IMR-90 (cell line): ENCODE results near the gene GLCCI1. TPM values are rescaled to one million over a fixed set of nuclear protein-coding genes. Genes with fewer than 3 reads are reported as not detected.
A peak's percentile ranks its signal among the peaks of the same experiment; 100 is the strongest.

Source experiments
- ATAC-seq: fragments of 200-7000 bp; cut with Tn5 transposase; 2 replicates; pipeline ENCODE4 v1.9.1; 2020; ENCODE audit warnings: low read depth, mild to moderate bottlenecking, moderate library complexity
- BruUV-seq: library from RNA; stranded (reverse); fragments of 400-500 nt; replicated peaks from 2 replicates; lab custom pipeline; 2021; lab: Mats Ljungman, UMichigan
- CTCF ChIA-PET: fragments of 300-600 bp; formaldehyde crosslinking; extraction: SDS; loops from one replicate; lab custom pipeline; 2021; ENCODE audit warnings: antibody characterized with exemption; lab: Yijun Ruan, JAX
- POLR2A ChIA-PET: fragments of 300-600 bp; sonication (Branson Sonifier 250); formaldehyde crosslinking; loops from one replicate; lab custom pipeline; 2022; ENCODE audit warnings: antibody characterized with exemption; ENCODE audit not compliant: unreplicated experiment; lab: Charles Lee
- DNase-seq: peaks from one replicate; pipeline ENCODE4 v3.0.0; 2013
- H2AFZ ChIP-seq: replicated peaks from 2 replicates; pipeline ENCODE3; 2013; ENCODE audit warnings: low read length, mild to moderate bottlenecking; ENCODE audit not compliant: poor library complexity
- H2AK5ac ChIP-seq: 2 replicates; pipeline ENCODE4 v1.6.1; 2013; ENCODE audit warnings: low read depth, low read length, inconsistent platforms
- H2AK9ac ChIP-seq: replicated peaks from 2 replicates; pipeline ENCODE3; 2013; ENCODE audit warnings: mild to moderate bottlenecking, low read depth, low read length, moderate library complexity; ENCODE audit not compliant: poor library complexity
- H2BK120ac ChIP-seq: 2 replicates; pipeline ENCODE4 v1.6.1; 2013; ENCODE audit warnings: low read depth, low read length, inconsistent platforms
- H2BK15ac ChIP-seq: 3 replicates; pipeline ENCODE4 v1.6.1; 2013; ENCODE audit warnings: low read depth, low read length, inconsistent platforms
- H2BK20ac ChIP-seq: 2 replicates; pipeline ENCODE4 v1.6.1; 2013; ENCODE audit warnings: low read depth, mild to moderate bottlenecking, inconsistent platforms, low read length, moderate library complexity
- H2BK5ac ChIP-seq: 2 replicates; pipeline ENCODE4 v1.6.1; 2013; ENCODE audit warnings: mild to moderate bottlenecking, low read depth, low read length, inconsistent platforms; ENCODE audit not compliant: poor library complexity, severe bottlenecking
- H3K14ac ChIP-seq: replicated peaks from 2 replicates; pipeline ENCODE4 v1.6.1; 2013; ENCODE audit warnings: low read depth, low read length, inconsistent platforms
- H3K18ac ChIP-seq: 2 replicates; pipeline ENCODE4 v1.6.1; 2013; ENCODE audit warnings: low read depth, low read length, control low read depth
- H3K23ac ChIP-seq: 2 replicates; pipeline ENCODE4 v1.6.1; 2013; ENCODE audit warnings: low read depth, low read length, inconsistent platforms
- H3K27ac ChIP-seq: 2 replicates; pipeline ENCODE4 v1.5.1; 2013; ENCODE audit warnings: mild to moderate bottlenecking, control low read depth, low read length; ENCODE audit not compliant: insufficient read depth
- H3K27me3 ChIP-seq: 2 replicates; pipeline ENCODE4 v1.6.1; 2013; ENCODE audit warnings: low read length; ENCODE audit not compliant: control insufficient read depth, insufficient read depth
- H3K36me3 ChIP-seq: 2 replicates; pipeline ENCODE4 v1.6.1; 2013; ENCODE audit warnings: low read length, mixed read lengths; ENCODE audit not compliant: control insufficient read depth, insufficient read depth
- H3K4ac ChIP-seq: 2 replicates; pipeline ENCODE4 v1.6.1; 2013; ENCODE audit warnings: low read depth, low read length, inconsistent platforms
- H3K4me1 ChIP-seq: 2 replicates; pipeline ENCODE4 v1.6.1; 2013; ENCODE audit warnings: low read length, mixed read lengths; ENCODE audit not compliant: control insufficient read depth, insufficient read depth
- H3K4me2 ChIP-seq: 2 replicates; pipeline ENCODE4 v1.6.1; 2013; ENCODE audit warnings: low read depth, mild to moderate bottlenecking, control low read depth, low read length, moderate library complexity
- H3K4me3 ChIP-seq: 2 replicates; pipeline ENCODE4 v1.5.1; 2013; ENCODE audit warnings: low read depth, mild to moderate bottlenecking, control low read depth, low read length, moderate library complexity; ENCODE audit not compliant: insufficient read depth
- H3K56ac ChIP-seq: 2 replicates; pipeline ENCODE4 v1.6.1; 2013; ENCODE audit warnings: low read length, inconsistent platforms; ENCODE audit not compliant: insufficient read depth; ENCODE audit errors: extremely low read depth
- H3K79me1 ChIP-seq, 2 experiments: 2 replicates each; pipeline ENCODE4 v1.6.1; 2013; ENCODE audit warnings: low read length in 2 of 2, inconsistent platforms in 1 of 2, low read depth in 1 of 2
- H3K9ac ChIP-seq: 2 replicates; pipeline ENCODE4 v1.6.1; 2013; ENCODE audit warnings: low read depth, low read length, control low read depth
- H3K9me1 ChIP-seq: 2 replicates; pipeline ENCODE4 v1.6.1; 2013; ENCODE audit warnings: low read length, inconsistent platforms; ENCODE audit not compliant: insufficient read depth
- H3K9me3 ChIP-seq: 2 replicates; pipeline ENCODE4 v1.6.1; 2013; ENCODE audit warnings: low read length; ENCODE audit not compliant: control insufficient read depth, insufficient read depth
- H4K20me1 ChIP-seq: 2 replicates; pipeline ENCODE4 v1.6.1; 2013; ENCODE audit warnings: low read length, inconsistent platforms; ENCODE audit not compliant: insufficient read depth
- H4K5ac ChIP-seq: 2 replicates; pipeline ENCODE4 v1.6.1; 2013; ENCODE audit warnings: mild to moderate bottlenecking, low read depth, low read length, control low read depth
- H4K8ac ChIP-seq, 2 experiments: 2 replicates each; pipeline ENCODE4 v1.6.1; 2013; ENCODE audit warnings: low read depth in 2 of 2, low read length in 2 of 2, control low read depth in 1 of 2, inconsistent platforms in 1 of 2
- H4K91ac ChIP-seq: 2 replicates; pipeline ENCODE4 v1.6.1; 2013; ENCODE audit warnings: low read depth, low read length, inconsistent platforms; ENCODE audit not compliant: insufficient read depth
- BHLHE40 ChIP-seq: fragments of 150-350 bp; IDR thresholded peaks from 2 replicates; pipeline ENCODE4 v1.6.1; 2016; ENCODE audit warnings: mild to moderate bottlenecking, low read depth, low read length
- CEBPB ChIP-seq: IDR thresholded peaks from 2 replicates; pipeline ENCODE4 v1.6.1; 2012; ENCODE audit warnings: low read depth, low read length, improper control_type of control experiment
- CHD1 ChIP-seq: IDR thresholded peaks from 2 replicates; pipeline ENCODE4 v1.6.1; 2012; ENCODE audit warnings: low read depth, low read length, improper control_type of control experiment
- FOS ChIP-seq: fragments of 150-350 bp; IDR thresholded peaks from 2 replicates; pipeline ENCODE4 v1.6.1; 2016; ENCODE audit warnings: low read depth, low read length
- MAFK ChIP-seq: IDR thresholded peaks from 2 replicates; pipeline ENCODE4 v1.6.1; 2012; ENCODE audit warnings: low read depth, low read length, improper control_type of control experiment
- MAZ ChIP-seq: IDR thresholded peaks from 2 replicates; pipeline ENCODE4 v1.6.1; 2012; ENCODE audit warnings: low read depth, mild to moderate bottlenecking, low read length, improper control_type of control experiment, moderate library complexity, borderline replicate concordance
- MXI1 ChIP-seq: IDR thresholded peaks from 2 replicates; pipeline ENCODE4 v1.6.1; 2012; ENCODE audit warnings: low read depth, mild to moderate bottlenecking, low read length, moderate library complexity, borderline replicate concordance
- NFE2L2 ChIP-seq: fragments of 150-350 bp; IDR thresholded peaks from 2 replicates; pipeline ENCODE4 v1.6.1; 2016; ENCODE audit warnings: low read depth, mild to moderate bottlenecking, low read length
- POLR2A ChIP-seq: IDR thresholded peaks from 2 replicates; pipeline ENCODE4 v1.6.1; 2012; ENCODE audit warnings: mild to moderate bottlenecking, low read depth, low read length
- RCOR1 ChIP-seq: IDR thresholded peaks from 2 replicates; pipeline ENCODE4 v1.6.1; 2012; ENCODE audit warnings: mild to moderate bottlenecking, low read length, improper control_type of control experiment; ENCODE audit not compliant: insufficient replicate concordance
- RFX5 ChIP-seq: IDR thresholded peaks from 2 replicates; pipeline ENCODE4 v1.8.0; 2012; ENCODE audit warnings: low read depth, mild to moderate bottlenecking, low read length, moderate library complexity
- SMC3 ChIP-seq: fragments of 150-350 bp; IDR thresholded peaks from 2 replicates; pipeline ENCODE4 v1.6.1; 2016; ENCODE audit warnings: low read depth, mild to moderate bottlenecking, antibody characterized with exemption, low read length, moderate library complexity
- WGBS, 2 experiments: methylation state at CpG; one replicate each; pipeline versions ENCODE4 v1.1.5 to v1.1.7; 2013; ENCODE audit warnings: missing lambda C conversion rate in 2 of 2; ENCODE audit not compliant: insufficient read length in 1 of 2; ENCODE audit errors: extremely low coverage in 2 of 2; 5-methylcytosine and 5-hydroxymethylcytosine counted together
- dilution Hi-C: fragments of 300-500 bp; cut with HindIII; formaldehyde crosslinking; loops from one replicate; pipeline ENCODE4 v1.14.3; 2018; ENCODE audit warnings: low sequenced_read_pairs; ENCODE audit not compliant: unreplicated experiment
- in situ Hi-C: fragments of 300-500 bp; cut with MboI; formaldehyde crosslinking; loops from 3 replicates; pipeline ENCODE4 v1.14.3; 2019; ENCODE audit warnings: low sequenced_read_pairs, inconsistent platforms, mixed read lengths
- intact Hi-C: fragments of 100-400 bp; cut with micrococcal nuclease; formaldehyde crosslinking; loops from 2 replicates; pipeline ENCODE4 v1.10.0; 2022
- polyA plus RNA-seq, 3 experiments: library from polyadenylated mRNA; depleted of rRNA; stranded (reverse); fragments of >200 nt; gene quantifications; 2 replicates each; pipeline ENCODE4 v1.2.3, GENCODE V29; 2012; ENCODE audit warnings: low replicate concordance in 1 of 3
- total RNA-seq: library from RNA; depleted of rRNA; stranded (reverse); fragments of >200 nt; gene quantifications from 2 replicates; pipeline ENCODE4 v1.2.3, GENCODE V29; 2012
- TF ChIP-seq, protein P1 (sequence below): fragments of 150-350 bp; IDR thresholded peaks from 2 replicates; pipeline ENCODE4 v1.6.1; 2016; ENCODE audit warnings: low read depth, mild to moderate bottlenecking, low read length, moderate library complexity, borderline replicate concordance
- TF ChIP-seq, protein P2 (sequence below): conservative IDR thresholded peaks from 2 replicates; pipeline ENCODE4 v1.5.1; 2012; ENCODE audit warnings: mild to moderate bottlenecking, low read depth, low read length, improper control_type of control experiment
- TF ChIP-seq, protein P3 (sequence below): fragments of 150-350 bp; IDR thresholded peaks from 2 replicates; pipeline ENCODE4 v1.6.1; 2017; ENCODE audit warnings: mild to moderate bottlenecking, antibody characterized with exemption, low read length, low read depth

GLCCI1 gene
- total and polyA plus RNA-seq, 2 of the 4 experiments (the other 2 are of a cell fraction): 4.1 to 6.2 TPM

DNA sequence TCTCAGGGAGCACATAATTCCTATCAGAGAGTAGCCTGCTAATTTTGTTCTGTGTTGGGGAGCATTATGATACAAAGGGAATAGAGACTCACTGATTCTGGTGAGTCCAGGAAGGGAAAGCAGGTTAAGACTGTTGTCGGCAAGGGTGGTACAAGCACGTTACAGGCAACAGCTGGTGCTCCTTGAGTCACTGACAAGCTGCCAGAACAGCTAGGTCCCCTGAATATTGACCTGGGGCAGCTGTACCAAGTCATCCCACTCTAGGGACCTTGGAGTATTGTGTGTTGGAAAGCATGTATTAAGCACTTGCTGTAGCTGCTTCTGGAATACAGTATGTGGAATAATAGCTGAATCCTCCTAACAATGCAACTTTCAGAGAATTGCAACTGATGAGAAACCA lies 37.0 kb upstream of the GLCCI1 start:
- Histone ChIP-seq H3K9me1 (no peaks in the 10 kb centered on the region), H3K9ac (no peak overlapping the region), H2AK9ac (no peak overlapping the region), H2BK120ac (no peak overlapping the region), H3K79me1 (no peaks in the 10 kb centered on the region), H4K20me1 (no peaks in the 10 kb centered on the region), H3K56ac (no peak overlapping the region), H4K8ac (no peak overlapping the region), H3K23ac (0 out of 2 replicates have a peak overlapping the region, but pooled peaks have one; percentile 29), H4K91ac (no peak overlapping the region), H3K27me3 (no peaks in the 10 kb centered on the region), H2BK15ac (no peak overlapping the region), H3K18ac (no peak overlapping the region), H3K14ac (no peak overlapping the region), H3K9me3 (no peaks in the 10 kb centered on the region), H4K5ac (no peak overlapping the region), H2AK5ac (no peak overlapping the region), H3K4me2 (no peak overlapping the region), H3K27ac (no peak overlapping the region), H2AFZ (peak overlapping the region; percentile 38), H2BK5ac (no peak overlapping the region), H3K4ac (no peak overlapping the region), H3K4me1 (no peaks in the 10 kb centered on the region), H3K4me3 (no peak overlapping the region), H2BK20ac (no peak overlapping the region), H3K36me3 (no peaks in the 10 kb centered on the region)
- no peak for ATAC-seq
- whole genome bisulfite sequencing, 2 experiments: 20% methylated on average over 2 of the region's 2 CpGs; no CpG with 5 or more reads in 1 of the 2 experiments
- no peak for DNase-seq
- CTCF ChIA-PET: no interaction called here
- dilution Hi-C loops: no loop called here
- intact Hi-C loops: no loop called here
- in situ Hi-C loops: no loop called here
- POLR2A ChIA-PET: no interaction called here
- TF ChIP-seq BHLHE40 (no peak), POLR2A (no peak), MAZ (no peak), CEBPB (no peak), CHD1 (no peak), MAFK (no peak), MXI1 (no peak), NFE2L2 (no peak), SMC3 (no peak), RFX5 (no peak), RCOR1 (no peak), FOS (no peak)
- TF ChIP-seq, protein P1, sequence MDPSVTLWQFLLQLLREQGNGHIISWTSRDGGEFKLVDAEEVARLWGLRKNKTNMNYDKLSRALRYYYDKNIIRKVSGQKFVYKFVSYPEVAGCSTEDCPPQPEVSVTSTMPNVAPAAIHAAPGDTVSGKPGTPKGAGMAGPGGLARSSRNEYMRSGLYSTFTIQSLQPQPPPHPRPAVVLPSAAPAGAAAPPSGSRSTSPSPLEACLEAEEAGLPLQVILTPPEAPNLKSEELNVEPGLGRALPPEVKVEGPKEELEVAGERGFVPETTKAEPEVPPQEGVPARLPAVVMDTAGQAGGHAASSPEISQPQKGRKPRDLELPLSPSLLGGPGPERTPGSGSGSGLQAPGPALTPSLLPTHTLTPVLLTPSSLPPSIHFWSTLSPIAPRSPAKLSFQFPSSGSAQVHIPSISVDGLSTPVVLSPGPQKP: no peak
- TF ChIP-seq, protein P2, sequence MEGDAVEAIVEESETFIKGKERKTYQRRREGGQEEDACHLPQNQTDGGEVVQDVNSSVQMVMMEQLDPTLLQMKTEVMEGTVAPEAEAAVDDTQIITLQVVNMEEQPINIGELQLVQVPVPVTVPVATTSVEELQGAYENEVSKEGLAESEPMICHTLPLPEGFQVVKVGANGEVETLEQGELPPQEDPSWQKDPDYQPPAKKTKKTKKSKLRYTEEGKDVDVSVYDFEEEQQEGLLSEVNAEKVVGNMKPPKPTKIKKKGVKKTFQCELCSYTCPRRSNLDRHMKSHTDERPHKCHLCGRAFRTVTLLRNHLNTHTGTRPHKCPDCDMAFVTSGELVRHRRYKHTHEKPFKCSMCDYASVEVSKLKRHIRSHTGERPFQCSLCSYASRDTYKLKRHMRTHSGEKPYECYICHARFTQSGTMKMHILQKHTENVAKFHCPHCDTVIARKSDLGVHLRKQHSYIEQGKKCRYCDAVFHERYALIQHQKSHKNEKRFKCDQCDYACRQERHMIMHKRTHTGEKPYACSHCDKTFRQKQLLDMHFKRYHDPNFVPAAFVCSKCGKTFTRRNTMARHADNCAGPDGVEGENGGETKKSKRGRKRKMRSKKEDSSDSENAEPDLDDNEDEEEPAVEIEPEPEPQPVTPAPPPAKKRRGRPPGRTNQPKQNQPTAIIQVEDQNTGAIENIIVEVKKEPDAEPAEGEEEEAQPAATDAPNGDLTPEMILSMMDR: no peak
- TF ChIP-seq, protein P3, sequence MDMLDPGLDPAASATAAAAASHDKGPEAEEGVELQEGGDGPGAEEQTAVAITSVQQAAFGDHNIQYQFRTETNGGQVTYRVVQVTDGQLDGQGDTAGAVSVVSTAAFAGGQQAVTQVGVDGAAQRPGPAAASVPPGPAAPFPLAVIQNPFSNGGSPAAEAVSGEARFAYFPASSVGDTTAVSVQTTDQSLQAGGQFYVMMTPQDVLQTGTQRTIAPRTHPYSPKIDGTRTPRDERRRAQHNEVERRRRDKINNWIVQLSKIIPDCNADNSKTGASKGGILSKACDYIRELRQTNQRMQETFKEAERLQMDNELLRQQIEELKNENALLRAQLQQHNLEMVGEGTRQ: no peak
- no TSS peak for BruUV-seq
